CD4-positive, alpha-beta T cell treated with Interferon alpha-2 for 1 hour (primary cell): ENCODE data around the gene SERPINE3.

Source experiments
- DNase-seq, 2 donors: peaks; one replicate each; pipeline ENCODE4 v3.0.0-alpha.2; 2020 to 2022

SERPINE3 gene

GRCh38 chr13:51329606-51330005 is 9.9 kb upstream of the SERPINE3 start:
- no peak for DNase-seq

DNA sequence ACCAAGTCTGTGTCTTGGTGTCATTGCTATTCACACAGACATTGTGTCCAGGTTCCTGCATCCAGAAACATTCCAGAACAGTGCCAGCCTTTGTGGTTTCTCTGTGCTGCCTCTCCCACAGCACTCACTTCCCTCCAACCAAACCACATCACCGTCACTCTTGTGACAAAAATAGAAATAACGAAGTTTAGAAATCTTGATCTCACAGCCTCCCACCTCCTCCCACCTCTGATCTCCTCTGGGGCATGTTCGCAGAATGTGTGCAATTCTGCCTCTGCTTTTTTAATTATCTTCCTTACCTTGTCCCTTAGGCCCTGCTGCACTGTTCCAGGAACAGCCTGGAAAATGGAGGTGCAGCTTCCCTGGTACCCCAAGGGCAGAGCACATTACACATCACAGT is 8.7 kb upstream of the SERPINE3 start:
- no peak for DNase-seq

- DNase-seq, result no peak
These were observed 8.1 kb upstream of the SERPINE3 start for GRCh38 chr13:51331354-51331861.

DNA sequence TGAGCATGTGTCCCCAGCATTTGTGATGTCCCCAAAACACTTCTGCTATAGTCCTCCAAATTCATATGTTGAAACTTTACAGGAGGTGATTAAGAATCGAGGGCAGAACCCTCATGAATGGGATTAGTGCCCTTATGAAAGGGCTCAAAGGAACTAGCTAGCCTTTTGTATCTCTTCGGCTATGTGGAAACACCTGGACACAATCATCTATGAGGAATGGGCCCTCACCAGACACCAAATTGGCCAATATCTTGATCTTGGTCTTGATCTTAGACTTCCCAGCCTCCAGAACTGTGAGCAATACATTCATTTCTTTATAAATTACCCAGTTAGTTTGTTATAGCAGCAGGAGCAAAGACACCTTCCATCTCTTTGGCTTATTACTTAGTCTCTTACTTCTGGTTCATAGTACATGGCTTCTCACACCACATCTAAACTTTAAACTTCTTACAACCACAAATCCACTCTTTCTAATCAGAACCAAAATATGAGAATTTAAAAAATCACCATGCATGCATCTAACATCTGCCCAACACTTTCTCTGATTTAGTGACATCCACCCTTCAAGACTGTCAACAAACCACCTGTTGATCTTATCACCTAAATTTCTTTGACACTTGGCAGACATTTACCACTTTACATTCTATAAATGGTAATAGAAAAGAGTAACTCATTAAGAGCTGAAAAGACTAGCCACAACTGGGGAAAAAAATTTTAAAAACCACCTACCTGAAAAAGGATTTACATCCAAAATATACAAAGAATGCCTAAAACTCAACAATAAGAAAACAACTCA is 6.7 kb upstream of the SERPINE3 start:
- no peak for DNase-seq

GRCh38 chr13:51333421-51333820 is 6.1 kb upstream of the SERPINE3 start:
- DNase-seq, result no peak

GRCh38 chr13:51333826-51334225 is 5.7 kb upstream of the SERPINE3 start:
- no peak for DNase-seq

DNA sequence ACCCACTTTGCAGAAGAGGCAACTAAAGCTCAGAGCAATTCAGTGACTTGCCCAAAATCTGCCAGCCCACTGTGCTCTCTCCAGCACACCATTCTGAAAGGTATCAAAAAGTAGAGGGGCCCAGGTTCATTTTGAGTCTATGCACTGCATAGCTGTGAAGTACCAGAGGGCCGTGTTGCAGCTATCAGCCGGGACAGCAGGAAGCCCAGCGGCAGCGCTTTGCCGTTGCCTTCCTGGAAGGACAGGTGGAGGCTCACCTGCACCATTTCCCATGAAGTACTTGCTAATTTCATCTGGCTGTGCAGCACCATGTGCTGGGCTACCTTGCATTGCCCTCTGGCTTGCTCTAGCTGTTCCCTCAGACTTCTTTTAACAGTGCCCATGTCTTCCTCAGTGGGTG is 2.7 kb upstream of the SERPINE3 start:
- no peak for DNase-seq

DNA sequence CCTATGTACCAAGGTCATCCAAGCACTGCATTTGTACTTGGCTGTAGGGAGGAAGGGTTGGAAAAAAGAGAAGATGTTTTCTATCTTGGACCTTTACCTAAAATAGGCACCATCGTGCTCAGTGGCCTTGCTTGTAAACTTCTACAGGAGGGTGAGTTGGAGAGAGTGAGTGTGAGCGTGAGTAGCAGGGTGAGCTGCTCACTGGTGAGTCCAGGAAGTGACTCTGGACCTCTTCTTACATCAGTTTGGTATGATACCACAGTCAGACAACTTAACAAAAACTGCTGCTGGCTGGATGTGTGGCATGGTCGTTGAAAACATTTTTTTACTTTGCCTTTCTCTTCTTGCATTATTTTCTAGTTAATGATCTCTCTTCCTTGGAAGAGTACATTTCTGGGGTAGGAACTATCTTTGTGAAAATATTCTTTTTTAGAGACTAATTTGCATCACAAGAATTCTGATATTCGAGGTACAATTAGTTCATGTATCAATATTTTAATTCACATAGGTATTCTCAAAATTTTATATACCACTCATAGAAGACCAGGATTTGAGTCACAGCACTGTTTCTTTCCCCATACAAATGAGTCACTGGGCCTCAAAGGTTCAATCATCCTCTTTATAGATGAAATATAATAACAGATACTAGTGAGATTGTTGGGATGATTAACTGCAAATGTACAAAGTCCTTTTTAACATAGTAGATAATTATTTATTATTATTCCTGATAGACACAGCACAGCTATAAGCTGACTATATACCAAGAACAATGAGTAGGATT is 651 bp downstream of the SERPINE3 start:
- DNase-seq, result no peak

- no peak for DNase-seq
These were observed 1.7 kb downstream of the SERPINE3 start for GRCh38 chr13:51341232-51341631.

- DNase-seq, result no peak
These were observed 2.3 kb downstream of the SERPINE3 start for GRCh38 chr13:51341791-51342190.

DNA sequence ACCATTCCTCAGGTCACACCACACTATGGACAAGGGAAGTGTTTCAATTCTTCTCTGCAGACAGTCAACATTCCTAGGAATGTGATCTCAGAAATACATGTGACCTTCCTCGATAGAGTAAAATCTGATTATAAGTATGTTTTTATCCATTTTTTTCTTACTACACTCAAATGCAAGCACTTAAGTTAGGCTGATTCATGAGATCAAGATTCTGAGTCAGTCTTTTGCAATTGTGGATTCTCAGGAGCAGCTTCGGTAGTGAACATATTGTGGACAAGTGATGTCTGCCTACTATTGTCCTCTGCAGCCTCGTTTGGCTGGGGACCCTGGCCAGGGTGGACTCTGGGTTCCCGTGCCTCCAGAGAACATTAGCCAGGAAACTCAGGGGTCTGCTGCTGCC is 3.2 kb downstream of the SERPINE3 start:
- no peak for DNase-seq

DNA sequence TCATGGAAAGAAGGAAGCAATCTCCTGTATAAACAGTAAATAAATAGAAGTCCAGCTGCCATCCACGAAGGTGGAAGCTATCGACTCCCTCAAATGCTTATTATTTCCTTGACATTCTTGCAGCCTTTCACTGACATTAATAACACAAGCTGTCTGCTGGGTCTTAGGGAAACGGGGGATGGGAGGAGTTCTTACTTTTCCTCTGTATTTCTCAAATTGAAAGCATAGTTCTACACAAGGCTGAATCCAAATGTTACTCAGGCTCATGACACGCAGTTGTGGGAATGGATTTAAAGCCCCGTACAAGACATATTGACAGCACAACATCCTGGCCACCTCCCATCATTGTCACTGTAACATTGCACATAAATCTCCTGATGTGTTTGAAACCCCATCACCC is 4.0 kb downstream of the SERPINE3 start:
- DNase-seq, result no peak

- no peak for DNase-seq
These were observed 6.9 kb downstream of the SERPINE3 start for GRCh38 chr13:51346397-51346796.

DNA sequence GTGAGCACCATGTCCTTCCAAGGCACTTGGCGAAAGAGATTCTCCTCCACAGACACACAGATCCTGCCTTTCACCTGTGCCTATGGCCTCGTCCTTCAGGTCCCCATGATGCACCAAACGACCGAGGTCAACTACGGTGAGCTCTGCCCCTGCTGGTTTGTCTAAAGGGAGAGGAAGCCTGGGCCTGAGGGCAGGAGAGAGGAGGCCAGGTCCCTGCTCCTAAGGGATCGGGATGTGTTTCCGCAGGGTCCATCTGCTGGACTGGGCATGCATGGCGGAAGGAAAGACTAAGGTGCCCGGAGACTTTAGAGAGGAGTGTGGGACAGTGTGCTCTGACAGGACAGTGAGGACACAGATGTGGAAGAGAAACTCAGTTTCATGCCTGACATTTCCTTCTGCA is 7.6 kb downstream of the SERPINE3 start:
- DNase-seq, result no peak

- no peak for DNase-seq
These were observed 8.8 kb downstream of the SERPINE3 start for GRCh38 chr13:51348069-51348967.

DNA sequence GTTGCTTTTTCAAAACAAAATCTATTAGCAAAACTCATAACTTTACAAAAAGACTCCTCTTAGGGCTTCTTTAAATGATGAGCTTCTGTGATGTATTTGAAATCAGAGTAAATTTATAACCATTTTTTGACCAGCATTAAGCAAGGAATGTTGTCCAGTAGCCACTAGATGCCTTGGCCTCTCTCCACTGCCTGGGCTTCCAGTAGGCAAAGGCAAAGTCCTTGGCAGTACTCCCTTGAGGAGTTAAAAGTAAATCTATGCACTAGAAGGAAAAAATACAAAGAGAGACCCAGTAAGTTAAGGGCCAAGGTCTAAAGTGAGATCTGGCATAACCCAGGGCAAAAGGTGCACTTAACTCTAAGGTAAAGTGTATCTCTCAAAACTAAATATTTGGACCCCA is 9.5 kb downstream of the SERPINE3 start:
- no peak for DNase-seq

DNA sequence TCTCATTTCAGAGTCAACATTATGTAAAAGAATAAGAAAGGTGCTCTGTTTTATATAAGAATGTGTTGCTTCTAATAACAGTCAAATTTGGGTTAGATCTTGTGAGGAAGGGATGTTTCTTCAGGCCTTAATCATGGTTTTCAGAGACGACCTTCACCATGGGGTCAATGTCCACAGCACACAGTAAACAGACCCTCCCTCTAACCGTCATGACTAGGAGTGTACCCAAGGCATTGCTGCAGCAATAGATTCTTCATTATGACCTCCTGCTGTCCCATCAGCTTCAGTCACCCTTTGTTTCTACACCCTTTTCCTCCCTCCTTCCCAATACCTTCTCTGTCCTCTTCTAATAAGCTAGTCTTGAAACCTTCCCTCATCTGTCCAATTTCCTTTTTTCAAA is 15.7 kb downstream of the SERPINE3 start:
- no peak for DNase-seq

DNA sequence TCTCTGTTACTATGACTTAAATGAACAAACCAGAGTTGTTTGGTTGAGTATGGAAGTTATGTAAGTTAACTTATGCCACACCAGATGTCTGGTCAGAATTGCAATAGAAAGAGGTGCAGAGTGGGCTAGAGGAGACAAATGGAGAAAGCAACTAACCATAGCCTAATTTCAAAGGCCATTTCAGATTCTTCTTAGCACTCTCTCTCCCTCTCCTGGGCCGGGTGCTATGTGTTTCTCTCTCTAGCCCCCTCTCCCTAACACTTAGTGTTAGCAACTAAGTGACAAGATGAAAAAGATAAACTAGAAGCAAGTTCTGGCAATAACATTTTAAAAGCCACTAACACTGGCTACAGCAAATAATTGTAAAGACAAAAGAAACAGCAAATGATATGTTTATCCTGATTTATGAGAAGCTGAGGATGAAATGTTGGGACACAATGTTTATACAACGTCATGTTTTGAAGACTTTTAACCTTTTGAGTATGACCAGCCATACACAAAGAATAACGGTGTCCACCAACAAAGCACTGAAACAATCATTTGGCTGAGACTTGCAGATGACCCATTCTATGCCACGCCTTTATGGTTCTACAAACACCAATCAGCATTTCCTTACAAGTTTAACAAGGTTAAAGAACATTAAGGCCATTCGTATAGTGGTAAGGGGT is 18.6 kb downstream of the SERPINE3 start:
- no peak for DNase-seq

DNA sequence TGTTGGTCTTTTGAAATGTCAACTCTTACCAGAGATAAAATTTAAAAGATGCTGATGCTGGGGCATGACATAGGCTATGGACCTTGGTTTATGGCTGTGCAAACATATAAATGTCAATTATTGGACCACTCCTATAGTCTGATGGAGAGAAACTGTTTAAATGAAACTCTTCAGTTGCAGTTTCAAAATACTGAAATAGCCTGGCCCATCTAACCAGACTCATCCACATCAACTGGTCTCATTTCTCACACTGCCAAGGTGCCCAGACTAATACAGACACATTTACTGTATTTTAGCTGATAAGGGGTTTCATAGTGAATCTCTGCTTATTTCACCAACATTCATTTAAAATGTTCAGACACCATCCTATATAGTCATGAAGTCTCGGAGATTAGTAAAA is 19.9 kb downstream of the SERPINE3 start:
- DNase-seq, result no peak

GRCh38 chr13:51360489-51360888 is 21.0 kb downstream of the SERPINE3 start:
- DNase-seq, result no peak

DNA sequence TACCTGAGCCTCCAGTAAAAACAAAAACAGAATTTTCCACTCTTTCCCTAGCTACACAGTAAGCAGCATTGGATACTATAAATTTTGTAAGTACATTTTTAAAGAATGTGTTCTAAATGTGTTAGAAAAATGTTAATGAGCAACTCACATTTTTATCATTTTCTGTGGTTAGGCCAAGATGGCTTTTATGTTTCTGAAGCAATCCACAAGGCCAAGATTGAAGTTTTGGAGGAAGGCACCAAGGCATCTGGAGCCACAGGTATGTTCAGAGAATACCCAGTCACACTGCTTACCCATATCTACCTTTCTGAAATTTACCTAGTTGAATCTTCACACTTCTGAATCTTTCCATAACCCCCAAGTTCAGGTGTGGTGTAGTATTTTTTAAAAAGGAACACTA is 21.6 kb downstream of the SERPINE3 start:
- no peak for DNase-seq

DNA sequence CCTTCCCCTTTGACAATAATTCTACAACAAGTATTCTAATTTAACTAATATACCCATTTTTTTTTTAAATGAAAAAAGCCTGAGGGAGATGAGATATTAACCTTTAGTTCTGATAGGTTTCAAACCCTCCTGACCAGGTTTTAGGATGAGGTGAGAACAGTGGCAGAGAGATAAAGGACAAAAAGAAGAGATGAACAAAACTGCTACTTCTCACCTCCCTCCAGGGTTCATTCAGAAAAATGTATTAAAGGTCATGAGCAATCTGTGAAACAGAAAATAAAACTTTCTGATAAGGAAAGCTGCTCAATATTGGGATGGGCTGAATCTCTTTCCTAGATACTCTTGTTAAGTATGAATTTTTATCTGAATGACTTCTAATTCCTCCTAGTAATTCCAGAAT is 24.1 kb downstream of the SERPINE3 start:
- DNase-seq, result no peak
